IPS-18c (cell line): ENCODE results near the gene ADAMTSL3.
"Not testable (repeated sequence)": the region's sequence is repeated elsewhere in the genome, so short reads cannot be mapped to it uniquely, and the experiment has no call there.

ENCODE experiments used
- H3K4me3 ChIP-seq: 2 replicates; pipeline ENCODE4 v1.7.0; 2013; ENCODE audit warnings: low read depth, mild to moderate bottlenecking, low read length, moderate library complexity; ENCODE audit not compliant: insufficient read depth
- H3K9me3 ChIP-seq: one replicate; pipeline ENCODE4 v1.6.1; 2013; ENCODE audit warnings: mild to moderate bottlenecking, low read length, moderate library complexity; ENCODE audit not compliant: control insufficient read depth, insufficient read depth

Gene ADAMTSL3

DNA sequence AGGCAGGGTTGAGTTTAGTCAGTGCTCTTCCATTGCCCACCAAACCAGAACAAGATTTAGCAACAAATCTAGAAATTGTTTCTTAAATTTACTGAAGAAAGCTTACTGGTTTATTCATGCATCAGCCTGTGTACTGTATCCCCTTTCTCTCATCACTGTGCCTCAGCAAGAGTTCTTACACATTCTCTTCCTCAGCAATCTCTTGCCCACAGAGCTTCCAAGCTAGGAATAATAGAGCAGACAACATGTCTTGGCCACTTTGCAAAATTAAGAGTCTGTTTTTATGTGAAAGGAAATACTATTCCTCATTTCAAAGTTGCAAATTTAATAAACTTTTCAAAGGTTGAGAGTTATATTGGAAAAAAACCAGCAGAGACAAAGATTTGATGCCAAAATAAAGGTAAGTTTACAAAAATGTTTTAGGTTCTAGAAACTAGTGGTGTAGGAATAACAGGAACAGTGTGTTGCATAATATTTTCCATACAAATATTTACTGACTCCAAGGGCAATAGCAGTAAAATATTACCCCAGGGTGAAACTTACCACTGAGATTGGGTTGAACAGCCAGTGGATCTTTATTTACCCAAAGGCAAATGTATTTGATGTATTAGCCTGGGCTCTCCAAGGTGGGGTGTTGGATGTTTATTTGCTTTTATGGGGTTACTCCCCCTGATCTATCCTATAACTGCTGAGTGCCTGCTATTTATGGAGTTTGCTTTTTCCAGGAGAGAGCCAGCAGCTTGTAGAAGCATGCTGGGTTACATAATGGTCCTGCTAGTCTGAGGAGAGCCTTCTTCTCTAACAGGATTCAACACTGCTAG lies 276.7 kb downstream of the ADAMTSL3 start:
- H3K4me3 ChIP-seq, result no peak overlapping the region
- H3K9me3 ChIP-seq, result no peaks in the 10 kb centered on the region

DNA sequence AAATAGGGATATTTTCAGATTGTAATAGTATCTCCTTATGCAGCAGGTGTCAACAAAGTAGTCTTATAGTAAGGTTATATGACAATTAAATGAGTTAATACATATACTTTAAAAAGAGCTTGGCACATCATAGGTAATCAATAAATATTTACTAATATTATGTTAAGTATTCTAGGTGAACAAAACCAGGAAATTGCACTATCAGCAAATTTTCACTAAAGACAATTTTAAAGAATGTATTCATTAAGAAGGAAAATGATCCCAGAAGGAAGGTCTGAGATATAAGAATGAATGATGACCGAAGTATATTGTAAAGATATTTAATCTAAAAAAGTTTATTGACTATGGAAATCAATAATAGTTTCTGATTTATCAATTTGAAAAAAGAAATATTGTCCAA lies 281.9 kb downstream of the ADAMTSL3 start:
- Histone ChIP-seq H3K9me3 (no peaks in the 10 kb centered on the region), H3K4me3 (no peak overlapping the region)

DNA sequence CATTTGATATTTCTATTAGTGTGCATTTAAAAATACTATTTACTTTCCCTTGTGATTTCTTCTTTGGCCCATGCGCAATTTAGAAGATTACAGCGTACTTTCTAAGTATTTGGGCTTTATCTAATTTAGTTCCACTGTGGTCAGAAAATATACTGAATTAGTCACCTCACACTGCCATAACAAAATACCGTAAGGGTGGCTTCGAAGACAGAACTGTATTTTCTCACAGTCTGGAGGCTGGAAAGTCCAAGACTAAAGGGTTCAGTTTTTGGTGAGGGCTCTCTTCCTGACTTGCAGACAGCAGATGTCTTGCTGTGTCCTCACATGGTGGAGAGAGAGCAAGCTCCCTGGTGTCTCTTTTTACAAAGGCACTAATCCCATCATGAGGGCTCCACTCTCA lies 286.2 kb downstream of the ADAMTSL3 start:
- Histone ChIP-seq H3K4me3 (no peak overlapping the region), H3K9me3 (no peaks in the 10 kb centered on the region)

DNA sequence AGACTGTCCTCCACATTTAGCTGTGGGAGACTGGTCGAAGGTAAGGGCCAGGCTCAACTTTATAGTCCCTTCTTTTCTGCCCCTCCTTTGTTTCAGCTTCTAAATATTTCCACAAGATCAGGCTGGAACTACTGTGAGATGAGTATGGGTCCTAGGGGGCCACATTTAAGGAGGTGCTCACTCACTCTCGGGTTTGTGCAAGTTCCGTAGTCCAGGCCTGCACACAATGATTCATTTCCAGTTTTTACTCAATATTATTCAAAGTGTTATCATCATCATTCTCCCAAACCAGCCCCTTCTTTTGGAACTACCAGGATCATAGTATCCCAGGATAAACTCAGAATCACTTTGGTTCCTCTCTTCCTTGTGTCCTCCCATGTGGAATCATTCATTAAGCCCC lies 289.1 kb downstream of the ADAMTSL3 start:
- H3K9me3 ChIP-seq, result no peaks in the 10 kb centered on the region
- no peak overlapping the region for H3K4me3 ChIP-seq

DNA sequence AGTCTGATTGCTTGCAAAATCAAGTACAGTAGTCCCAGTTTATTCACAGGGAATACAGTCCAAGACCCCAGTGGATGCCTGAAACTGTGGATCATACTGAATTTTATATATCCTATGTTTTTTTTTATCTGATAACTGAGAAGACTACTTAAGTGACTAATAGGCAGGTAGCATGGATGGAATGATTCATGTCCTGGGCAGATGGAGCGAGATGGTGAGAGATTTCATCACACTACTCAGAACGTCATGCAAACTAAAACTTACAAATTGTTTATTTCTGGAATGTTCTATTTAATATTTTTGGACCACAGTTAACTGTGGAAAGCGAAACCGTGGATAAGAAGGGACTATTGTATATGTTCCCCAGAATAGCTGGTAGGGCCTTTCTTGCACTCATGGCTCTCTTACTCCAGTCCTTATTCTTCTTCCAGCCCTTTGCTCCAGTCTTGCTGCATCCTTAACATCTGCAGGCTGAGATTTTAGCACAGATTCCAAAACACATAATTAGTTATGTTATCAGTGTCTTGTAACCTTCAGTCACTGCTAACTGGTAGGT lies 290.0 kb downstream of the ADAMTSL3 start:
- Histone ChIP-seq H3K4me3 (no peak overlapping the region), H3K9me3 (no peaks in the 10 kb centered on the region)

DNA sequence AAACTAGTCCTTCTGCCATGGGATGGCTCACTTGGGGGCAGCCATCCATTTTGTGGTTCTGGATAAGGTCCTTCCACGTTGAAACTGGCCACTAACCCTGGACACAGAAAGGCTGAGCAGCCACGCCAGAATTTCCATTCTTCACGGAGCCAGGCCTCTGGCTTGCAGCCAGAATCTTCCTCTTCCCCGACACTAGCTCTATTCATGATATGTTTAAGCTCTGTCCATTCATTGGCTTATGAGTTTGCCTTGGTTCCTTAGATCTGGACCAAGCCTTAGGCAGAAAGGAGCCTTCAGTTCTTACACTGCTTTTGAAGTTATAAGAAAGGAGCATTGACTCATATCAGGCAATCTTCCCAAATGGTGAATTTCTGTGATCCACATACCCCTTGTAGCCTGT lies 293.2 kb downstream of the ADAMTSL3 start:
- Histone ChIP-seq H3K9me3 (no peaks in the 10 kb centered on the region), H3K4me3 (no peak overlapping the region)

DNA sequence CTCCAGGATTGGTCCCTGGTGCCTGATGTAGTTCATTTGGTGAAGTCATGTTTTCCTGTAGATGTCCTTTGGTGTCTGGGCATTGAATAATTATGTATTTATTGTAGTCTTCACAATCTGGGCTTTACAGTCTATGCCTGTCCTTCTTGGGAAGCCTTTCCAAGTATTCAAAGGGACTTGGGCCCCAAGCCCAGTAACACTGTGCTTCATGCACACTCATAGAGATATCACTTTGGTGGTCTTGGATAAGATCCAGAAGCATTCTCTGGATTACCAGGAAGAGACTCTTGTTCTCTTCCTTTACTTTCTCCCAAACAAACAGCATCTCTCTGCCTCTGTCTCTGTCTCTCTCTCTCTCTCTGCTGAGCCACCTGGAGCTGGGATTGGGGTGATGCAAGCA lies 300.6 kb downstream of the ADAMTSL3 start:
- no peak overlapping the region for H3K4me3 ChIP-seq
- H3K9me3 ChIP-seq, result no peaks in the 10 kb centered on the region

DNA sequence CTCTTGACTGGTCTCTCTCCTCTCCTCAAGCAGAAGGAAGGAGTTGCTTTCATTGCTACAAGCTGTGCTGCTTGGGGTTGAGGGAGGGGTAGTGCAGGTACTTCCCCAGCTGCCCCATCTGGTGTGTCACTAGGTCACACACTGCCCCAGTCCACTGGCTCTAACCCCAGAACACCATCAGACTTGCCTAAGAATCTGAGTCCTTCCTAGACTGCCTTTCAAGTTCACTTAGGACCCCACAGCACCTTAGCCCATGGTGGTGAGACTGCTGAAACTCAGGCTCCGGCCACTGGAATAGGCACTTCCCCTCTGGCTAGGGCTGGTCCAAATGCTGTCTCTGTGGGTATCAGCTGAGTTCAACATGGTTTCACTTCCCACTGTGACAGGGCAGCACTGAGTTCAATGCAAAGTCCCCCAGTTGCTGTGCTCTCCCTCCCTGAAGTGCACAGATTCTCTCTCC lies 301.9 kb downstream of the ADAMTSL3 start:
- H3K4me3 ChIP-seq, result no peak overlapping the region
- no peaks in the 10 kb centered on the region for H3K9me3 ChIP-seq

DNA sequence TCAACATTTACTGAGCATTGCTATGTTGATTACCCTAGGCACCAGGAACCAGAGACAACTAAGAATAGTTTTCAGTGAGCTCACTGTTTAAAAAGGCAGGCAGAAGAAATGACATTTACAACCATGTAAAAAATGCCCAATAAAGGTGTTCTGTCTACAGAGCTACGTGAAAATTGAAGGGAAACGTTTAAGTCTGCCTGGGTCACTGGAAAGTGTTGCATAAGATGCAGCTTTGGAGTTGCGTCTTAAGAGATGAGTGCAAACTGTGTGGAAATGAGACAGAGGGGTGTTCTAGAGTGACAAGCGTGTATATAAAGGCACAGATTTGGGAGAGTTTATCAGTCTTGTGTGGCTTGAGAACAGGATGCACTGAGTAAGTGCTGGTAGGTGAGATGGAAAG lies 303.0 kb downstream of the ADAMTSL3 start:
- no peaks in the 10 kb centered on the region for H3K9me3 ChIP-seq
- no peak overlapping the region for H3K4me3 ChIP-seq

DNA sequence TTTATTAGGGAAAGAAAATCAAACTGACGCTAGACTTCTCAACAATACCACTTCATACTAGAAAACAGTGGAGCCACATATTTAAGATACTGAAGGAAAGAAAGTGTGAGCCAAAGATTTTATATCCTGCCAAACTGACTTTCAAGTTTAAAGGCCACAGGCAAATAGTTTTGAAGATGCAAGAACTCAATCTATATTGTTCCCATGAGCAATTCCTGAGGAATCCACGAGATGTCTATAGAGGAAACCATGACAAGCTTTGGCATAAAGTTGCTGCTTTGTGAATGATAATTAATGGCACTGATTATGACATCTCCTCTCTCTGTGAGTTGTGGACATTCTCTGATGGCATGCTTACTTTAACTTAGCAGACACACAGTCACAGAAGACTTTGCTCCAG lies 305.6 kb downstream of the ADAMTSL3 start:
- Histone ChIP-seq H3K4me3 (no peak overlapping the region), H3K9me3 (no peaks in the 10 kb centered on the region)

DNA sequence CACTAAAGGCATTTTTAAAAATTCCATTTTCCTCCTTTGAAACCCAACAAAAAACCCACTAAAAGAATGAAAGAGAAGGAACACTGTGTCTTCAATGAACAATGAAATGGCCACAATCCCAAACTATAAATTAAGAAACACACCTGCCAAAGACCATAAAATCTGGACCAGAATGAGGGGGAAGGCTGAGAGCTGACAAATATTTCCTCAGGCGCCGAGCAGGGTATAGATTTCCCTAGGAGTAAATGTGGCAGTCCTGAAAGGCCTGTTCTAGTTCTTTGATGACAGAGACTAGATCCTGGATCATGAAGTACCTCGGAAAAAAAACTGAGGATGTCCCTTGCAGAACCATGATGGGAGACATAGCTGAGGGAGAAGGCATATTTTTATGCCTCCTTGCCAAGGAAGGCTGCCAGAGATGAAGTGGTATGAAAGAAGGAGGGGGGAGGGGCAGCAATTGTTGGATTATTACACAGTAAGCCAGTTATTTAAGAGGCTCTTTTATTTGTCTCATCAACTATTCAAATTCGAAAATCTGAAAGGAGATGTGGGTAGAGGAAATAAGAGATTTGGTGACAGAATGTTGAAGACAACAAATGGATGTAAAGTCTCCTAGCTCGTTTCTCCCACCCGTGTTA lies 306.4 kb downstream of the ADAMTSL3 start:
- Histone ChIP-seq H3K9me3 (no peaks in the 10 kb centered on the region), H3K4me3 (no peak overlapping the region)

DNA sequence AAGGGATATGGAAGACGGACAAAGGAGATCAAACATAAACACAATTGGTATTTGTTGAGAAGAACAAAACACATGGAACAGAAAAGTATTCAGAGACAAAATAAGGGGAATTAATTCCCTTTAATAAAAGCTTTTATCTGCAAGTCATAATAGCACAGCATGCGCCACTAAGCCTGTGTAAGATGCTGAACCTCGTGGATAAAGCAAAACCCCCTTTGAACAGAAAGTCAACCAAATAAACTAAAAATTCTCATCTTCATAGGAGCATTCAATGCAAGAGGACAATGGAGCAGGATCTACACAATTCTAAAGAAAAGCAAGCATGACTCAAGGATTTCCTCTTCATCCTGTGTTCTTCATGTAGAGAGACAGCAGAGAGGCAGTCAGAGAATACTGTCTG lies 307.4 kb downstream of the ADAMTSL3 start:
- Histone ChIP-seq H3K9me3 (no peaks in the 10 kb centered on the region), H3K4me3 (no peak overlapping the region)

DNA sequence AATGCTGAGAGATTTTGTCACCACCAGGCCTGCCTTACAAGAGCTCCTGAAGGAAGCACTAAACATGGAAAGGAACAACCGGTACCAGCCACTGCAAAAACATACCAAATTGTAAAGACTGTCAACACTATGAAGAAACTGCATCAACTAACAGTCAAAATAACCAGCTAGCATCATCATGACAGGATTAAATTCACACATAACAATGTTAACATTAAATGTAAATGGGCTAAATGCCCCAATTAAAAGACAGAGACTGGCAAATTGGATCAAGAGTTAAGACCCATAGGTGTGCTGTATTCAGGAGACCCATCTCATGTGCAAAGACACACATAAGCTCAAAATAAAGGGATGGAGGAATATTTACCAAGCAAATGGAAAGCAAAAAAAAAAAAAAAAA lies 311.0 kb downstream of the ADAMTSL3 start:
- H3K9me3 ChIP-seq, H3K4me3 ChIP-seq: not testable (repeated sequence)

DNA sequence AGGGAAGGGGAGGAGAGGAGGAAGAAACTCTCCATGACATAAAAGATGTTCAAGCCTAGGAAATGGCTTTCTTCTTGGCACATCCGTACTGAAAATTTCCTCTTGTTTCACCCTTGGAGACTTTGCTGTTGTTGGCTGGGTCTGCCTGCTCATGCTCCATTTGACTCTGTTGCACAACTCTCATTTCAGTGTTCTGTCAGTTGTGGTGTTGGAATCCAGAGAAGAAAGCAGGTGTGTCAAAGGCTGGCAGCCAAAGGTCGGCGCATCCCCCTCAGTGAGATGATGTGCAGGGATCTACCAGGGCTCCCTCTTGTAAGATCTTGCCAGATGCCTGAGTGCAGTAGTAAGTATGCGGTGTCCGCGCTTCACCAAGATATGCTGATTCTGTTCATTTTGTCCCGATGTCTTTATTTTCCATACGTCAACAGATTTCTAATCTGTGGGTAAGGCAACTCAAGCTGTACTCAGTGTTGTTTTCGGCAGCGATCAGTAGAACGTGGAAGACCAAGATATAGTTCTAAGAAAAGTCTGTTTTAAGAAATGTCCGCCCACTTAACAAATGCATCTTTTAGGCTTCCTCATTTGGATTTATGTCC lies 316.5 kb downstream of the ADAMTSL3 start:
- H3K4me3 ChIP-seq, result no peak overlapping the region
- H3K9me3 ChIP-seq, result no peaks in the 10 kb centered on the region

DNA sequence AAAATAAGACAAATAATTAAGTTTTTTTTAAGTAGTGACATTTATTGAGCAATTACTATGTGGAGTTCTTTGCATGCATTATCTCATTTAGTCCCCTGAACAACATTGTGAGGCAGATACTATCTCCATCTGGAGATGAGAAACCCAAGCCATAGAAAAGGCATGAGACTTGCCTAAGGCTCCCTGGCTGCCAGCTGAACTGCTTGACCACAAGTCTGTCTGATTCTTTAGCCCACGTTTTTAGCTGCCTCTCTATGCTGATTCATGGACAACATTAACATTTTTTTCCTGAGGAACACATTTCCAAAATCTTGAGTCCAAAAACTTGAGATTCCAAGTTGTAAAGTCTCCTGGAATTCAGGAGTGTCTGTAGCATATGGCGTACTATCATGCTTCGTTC lies 318.1 kb downstream of the ADAMTSL3 start:
- Histone ChIP-seq H3K9me3 (peaks cover 2% of the 10 kb centered on the region), H3K4me3 (no peak overlapping the region)

DNA sequence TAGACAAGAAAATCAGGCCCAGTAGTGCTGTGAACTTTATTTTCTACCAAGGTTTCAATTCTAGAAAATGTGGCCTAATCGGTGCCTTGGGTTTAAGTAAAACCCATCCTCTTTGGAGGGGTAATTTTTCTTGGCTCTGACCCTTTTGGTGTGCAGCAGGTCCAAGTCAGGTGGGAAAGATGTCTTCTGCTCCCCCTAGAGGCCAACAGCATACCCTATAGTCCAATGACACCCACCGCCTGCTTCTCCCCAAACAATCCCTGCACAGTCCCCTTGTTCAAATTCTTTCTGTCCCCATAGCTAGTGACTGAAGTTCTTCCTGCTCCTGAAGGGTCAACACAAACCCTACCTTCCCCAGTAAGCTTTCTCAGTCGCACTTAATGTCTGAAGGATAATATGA lies 319.9 kb downstream of the ADAMTSL3 start:
- Histone ChIP-seq H3K9me3 (peaks cover 11% of the 10 kb centered on the region), H3K4me3 (no peak overlapping the region)

DNA sequence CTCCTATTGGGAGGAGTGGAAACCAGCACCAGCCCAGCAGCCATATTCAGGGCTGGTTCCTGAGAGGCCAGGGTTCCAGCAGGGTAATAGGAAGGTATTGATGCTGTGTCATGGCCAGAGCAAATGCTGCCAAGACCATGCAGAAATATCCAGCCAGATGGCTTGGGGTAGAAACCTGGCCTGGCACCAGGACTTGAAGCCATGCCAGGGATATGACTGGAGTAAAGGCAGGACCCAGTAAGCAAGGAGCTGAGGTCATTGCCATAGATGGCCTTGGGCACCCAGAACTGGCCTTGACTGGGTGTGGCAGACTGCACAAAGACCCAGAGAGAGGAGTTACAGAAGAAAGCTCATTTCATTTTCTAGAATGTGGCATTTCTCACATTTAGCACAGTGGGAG lies 324.1 kb downstream of the ADAMTSL3 start:
- peaks cover 11% of the 10 kb centered on the region for H3K9me3 ChIP-seq
- H3K4me3 ChIP-seq, result no peak overlapping the region

DNA sequence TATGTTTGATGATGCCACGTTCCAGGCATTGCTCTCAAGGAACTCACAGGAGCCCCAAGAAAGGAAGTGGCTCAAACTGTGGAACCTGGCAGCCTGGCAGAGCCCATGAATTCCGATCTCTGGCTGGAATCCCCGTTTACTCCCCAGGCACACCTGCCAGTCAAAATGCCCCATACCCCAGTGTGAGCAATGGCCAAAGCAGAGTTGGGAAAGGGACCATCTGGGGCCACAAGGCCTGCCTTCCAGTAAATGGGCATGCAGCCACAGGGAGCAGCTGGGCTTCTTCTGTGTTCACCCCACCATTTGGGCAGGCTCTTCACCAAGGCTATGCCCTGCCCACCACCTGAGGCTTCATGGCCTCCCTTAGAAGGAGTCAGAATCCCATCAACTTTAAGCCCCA lies 324.7 kb downstream of the ADAMTSL3 start:
- peaks cover 11% of the 10 kb centered on the region for H3K9me3 ChIP-seq
- H3K4me3 ChIP-seq, result no peak overlapping the region
